WERI-Rb-1 (cell line): ENCODE data around the gene ABLIM2.

Experiments
- DNase-seq: peaks from one replicate; pipeline ENCODE4 v3.0.0-alpha.2; 2020
- H3K27ac ChIP-seq: fragments of 250-450 bp; sonication (Bioruptor Pico); 2 replicates; pipeline ENCODE4 v1.5.1; 2020; ENCODE audit warnings: mild to moderate bottlenecking, moderate library complexity
- H3K27me3 ChIP-seq: fragments of 250-450 bp; sonication (Bioruptor Pico); 2 replicates; pipeline ENCODE4 v1.5.1; 2021; ENCODE audit warnings: mild to moderate bottlenecking, low read depth, moderate library complexity; ENCODE audit not compliant: insufficient read depth, severe bottlenecking
- H3K36me3 ChIP-seq: fragments of 250-450 bp; sonication (Bioruptor Pico); 2 replicates; pipeline ENCODE4 v1.5.1; 2020; ENCODE audit warnings: mild to moderate bottlenecking, moderate library complexity
- H3K4me3 ChIP-seq: 2 replicates; pipeline ENCODE4 v1.5.1; 2011; ENCODE audit warnings: low read depth, mild to moderate bottlenecking, control low read depth, low read length
- H3K9me3 ChIP-seq: fragments of 250-450 bp; sonication (Bioruptor Pico); 2 replicates; pipeline ENCODE4 v1.5.1; 2021; ENCODE audit warnings: mild to moderate bottlenecking, moderate library complexity; ENCODE audit not compliant: severe bottlenecking
- TF ChIP-seq, protein P1 (sequence below): IDR thresholded peaks from 2 replicates; pipeline ENCODE4 v1.5.1; 2011; ENCODE audit warnings: low read depth, mild to moderate bottlenecking, control low read depth, inconsistent platforms, low read length

The ABLIM2 gene

DNA sequence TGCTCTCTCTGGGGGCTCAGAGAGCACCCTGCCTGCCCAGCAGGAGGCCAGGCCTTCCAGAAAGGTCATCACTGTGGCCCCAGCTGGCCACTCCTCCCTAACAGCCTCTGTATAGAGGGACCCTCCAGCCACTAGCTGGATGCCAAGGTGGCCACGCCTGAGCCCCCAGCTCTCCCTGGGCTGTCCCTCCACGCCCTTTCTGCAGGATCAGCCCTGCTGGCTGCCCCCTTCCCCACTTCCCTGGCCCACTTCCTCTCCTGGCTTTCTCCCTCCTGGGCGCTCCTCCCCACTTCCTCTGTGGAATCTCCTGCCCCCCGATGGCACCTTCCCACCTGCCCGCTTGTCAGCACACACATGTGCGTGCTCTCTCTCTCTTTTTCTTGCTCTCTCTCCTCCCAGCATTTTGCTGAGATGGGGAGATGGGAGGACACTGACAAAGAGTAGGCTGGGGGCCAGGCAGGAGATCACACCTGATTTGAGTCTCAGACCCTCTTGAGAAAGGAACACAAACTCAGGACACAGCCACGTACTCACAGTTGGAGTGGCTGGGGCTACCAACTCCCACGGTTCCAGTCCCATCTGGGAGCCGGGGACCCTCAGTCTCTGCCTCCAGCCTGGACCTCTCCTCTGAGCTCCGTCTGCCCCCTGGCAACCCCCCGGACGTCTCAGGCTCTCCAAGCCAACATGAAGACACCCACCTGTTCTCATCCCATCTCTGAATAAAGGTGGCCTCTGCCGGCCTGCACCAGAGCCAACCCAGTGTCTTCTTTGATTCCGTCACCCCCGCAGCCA, 156.9 kb downstream of the ABLIM2 start:
- DNase-seq: no peak
- no peak overlapping the region for H3K27ac ChIP-seq
- H3K36me3 ChIP-seq: no peaks in the 10 kb centered on the region
- no peaks in the 10 kb centered on the region for H3K9me3 ChIP-seq
- H3K27me3 ChIP-seq: no peaks in the 10 kb centered on the region
- TF ChIP-seq, protein P1, sequence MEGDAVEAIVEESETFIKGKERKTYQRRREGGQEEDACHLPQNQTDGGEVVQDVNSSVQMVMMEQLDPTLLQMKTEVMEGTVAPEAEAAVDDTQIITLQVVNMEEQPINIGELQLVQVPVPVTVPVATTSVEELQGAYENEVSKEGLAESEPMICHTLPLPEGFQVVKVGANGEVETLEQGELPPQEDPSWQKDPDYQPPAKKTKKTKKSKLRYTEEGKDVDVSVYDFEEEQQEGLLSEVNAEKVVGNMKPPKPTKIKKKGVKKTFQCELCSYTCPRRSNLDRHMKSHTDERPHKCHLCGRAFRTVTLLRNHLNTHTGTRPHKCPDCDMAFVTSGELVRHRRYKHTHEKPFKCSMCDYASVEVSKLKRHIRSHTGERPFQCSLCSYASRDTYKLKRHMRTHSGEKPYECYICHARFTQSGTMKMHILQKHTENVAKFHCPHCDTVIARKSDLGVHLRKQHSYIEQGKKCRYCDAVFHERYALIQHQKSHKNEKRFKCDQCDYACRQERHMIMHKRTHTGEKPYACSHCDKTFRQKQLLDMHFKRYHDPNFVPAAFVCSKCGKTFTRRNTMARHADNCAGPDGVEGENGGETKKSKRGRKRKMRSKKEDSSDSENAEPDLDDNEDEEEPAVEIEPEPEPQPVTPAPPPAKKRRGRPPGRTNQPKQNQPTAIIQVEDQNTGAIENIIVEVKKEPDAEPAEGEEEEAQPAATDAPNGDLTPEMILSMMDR: no peak
- no peak overlapping the region for H3K4me3 ChIP-seq

DNA sequence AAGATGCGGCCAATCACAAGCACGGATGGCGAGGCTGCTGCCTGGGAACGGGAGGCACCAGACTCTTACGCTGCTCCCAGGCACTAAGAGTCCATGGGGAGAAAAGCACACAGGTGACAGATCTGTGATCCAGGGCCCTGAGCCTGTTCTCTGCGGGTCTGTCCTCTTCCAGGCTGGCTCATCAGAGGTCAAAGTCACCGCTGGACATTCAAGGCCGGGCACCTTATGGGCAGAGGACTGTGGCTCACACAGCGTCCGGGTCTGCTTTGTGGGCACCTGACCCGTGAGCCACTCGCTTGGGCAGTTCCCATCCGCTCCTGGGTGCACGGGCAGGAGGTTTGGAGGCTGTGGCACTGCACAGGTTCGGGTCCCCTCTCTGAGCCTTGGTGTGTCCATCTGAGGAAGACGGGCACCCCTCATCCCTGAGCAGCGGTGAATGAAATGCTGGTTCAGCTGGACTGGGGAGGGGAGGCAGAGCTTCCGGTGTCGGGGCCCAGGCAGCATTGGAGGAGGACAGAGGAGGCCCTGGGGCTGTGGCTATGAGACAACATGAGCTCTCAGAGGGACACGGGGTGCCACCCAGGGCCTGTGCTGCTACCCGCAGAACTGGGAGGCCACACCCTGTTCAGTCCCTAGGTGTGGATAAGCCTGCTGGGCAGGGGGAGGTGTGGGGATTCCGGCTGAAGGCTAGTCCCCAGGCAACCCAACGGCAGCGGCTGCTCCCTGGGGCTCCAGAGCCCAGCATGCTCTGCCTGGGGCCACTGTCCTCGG, 157.7 kb downstream of the ABLIM2 start:
- Histone ChIP-seq H3K4me3 (no peak overlapping the region), H3K27me3 (no peaks in the 10 kb centered on the region), H3K27ac (no peak overlapping the region), H3K9me3 (no peaks in the 10 kb centered on the region), H3K36me3 (no peaks in the 10 kb centered on the region)
- TF ChIP-seq, protein P1: no peak
- peak; percentile 32 for DNase-seq

DNA sequence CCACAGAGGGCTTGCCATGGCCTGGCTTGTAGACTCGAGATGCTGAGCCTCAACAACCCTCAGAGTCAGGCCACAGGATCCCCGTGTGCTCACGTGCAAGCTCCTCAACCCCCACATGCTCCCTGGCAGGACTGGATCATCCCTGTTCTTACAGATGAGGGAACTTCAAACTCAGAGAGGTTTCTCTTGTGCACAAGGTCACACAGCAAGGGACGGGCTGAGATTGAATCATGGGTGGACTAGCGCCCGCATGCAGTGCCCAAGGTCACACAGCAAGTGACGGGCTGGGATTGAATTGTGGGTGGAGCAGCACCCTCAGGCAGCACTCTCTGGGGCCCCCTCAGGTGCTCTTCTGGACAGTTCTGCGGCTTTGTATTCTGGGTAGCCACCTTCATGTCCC, 158.4 kb downstream of the ABLIM2 start:
- Histone ChIP-seq H3K36me3 (no peaks in the 10 kb centered on the region), H3K27ac (no peak overlapping the region), H3K27me3 (no peaks in the 10 kb centered on the region), H3K4me3 (no peak overlapping the region), H3K9me3 (no peaks in the 10 kb centered on the region)
- TF ChIP-seq, protein P1: no peak
- no peak for DNase-seq

DNA sequence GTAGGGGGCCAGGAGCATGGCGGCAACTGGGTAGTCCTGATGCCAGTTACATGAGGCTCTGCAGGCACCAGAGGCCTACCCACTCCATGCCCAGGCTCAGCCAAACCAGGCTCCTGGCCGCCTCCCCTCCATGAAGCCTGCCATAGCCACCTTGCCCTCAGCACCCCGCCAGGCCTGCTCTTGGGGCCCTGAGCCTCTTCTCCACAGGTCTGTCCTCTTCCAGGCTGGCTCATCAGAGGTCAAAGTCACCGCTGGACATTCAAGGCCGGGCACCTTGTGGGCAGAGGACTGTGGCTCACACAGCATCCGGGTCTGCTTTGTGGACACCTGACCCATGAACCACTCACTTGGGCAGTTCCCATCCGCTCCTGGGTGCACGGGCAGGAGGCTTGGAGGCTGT, 158.9 kb downstream of the ABLIM2 start:
- no peak for DNase-seq
- Histone ChIP-seq H3K9me3 (no peaks in the 10 kb centered on the region), H3K27ac (no peak overlapping the region), H3K27me3 (no peaks in the 10 kb centered on the region), H3K36me3 (no peaks in the 10 kb centered on the region), H3K4me3 (no peak overlapping the region)
- TF ChIP-seq, protein P1: no peak

DNA sequence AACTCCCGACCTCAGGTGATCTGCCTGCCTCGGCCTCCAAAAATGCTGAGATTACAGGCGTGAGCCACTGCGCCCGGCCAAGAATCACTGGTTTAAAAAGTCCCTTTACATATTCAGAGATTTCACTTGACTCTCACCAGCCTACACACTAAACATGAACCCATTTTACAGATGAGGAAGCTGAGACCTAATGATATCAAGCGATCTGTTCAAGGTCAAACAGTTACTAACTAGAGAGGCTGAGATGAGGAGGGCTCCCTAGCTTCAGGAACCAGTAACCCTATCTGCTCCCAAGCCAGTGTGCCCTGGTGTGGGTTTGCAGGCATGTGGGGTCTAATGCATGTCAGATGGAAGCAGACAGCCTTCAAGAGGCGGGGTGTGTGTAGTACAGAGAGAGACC, 159.3 kb downstream of the ABLIM2 start:
- H3K9me3 ChIP-seq: no peaks in the 10 kb centered on the region
- TF ChIP-seq, protein P1: no peak
- H3K36me3 ChIP-seq: no peaks in the 10 kb centered on the region
- no peak overlapping the region for H3K4me3 ChIP-seq
- H3K27ac ChIP-seq: no peak overlapping the region
- no peaks in the 10 kb centered on the region for H3K27me3 ChIP-seq
- no peak for DNase-seq
